ENCODE results near the gene MROH7.

Gene MROH7

GRCh38 chr1:54758678-54759348 is 117.2 kb downstream of the MROH7 start:
- no peak overlapping the region for H3K4me3 ChIP-seq (ENCODE audit: low read depth, low read length)
- TF ChIP-seq CTCF (IDR thresholded peaks at IDR 0.05; ENCODE audit: borderline replicate concordance, insufficient read depth, low read depth, low read length) = no peak

Data from GM12875 (cell line).